DND-41 (cell line): Measurements from ENCODE around the gene MAGIX.

Experiments used
- EZH2 ChIP-seq: IDR thresholded peaks from 3 replicates; pipeline ENCODE4 v1.6.1; 2012; ENCODE audit warnings: borderline replicate concordance, low read depth, mild to moderate bottlenecking, moderate library complexity, low read length, inconsistent platforms; ENCODE audit not compliant: severe bottlenecking
- TF ChIP-seq, protein P1 (sequence below): IDR thresholded peaks from 2 replicates; pipeline ENCODE4 v1.5.1; 2012; ENCODE audit warnings: borderline replicate concordance, low read length, moderate library complexity, mild to moderate bottlenecking; ENCODE audit not compliant: poor library complexity, severe bottlenecking; ENCODE audit errors: extremely low read depth

DNA sequence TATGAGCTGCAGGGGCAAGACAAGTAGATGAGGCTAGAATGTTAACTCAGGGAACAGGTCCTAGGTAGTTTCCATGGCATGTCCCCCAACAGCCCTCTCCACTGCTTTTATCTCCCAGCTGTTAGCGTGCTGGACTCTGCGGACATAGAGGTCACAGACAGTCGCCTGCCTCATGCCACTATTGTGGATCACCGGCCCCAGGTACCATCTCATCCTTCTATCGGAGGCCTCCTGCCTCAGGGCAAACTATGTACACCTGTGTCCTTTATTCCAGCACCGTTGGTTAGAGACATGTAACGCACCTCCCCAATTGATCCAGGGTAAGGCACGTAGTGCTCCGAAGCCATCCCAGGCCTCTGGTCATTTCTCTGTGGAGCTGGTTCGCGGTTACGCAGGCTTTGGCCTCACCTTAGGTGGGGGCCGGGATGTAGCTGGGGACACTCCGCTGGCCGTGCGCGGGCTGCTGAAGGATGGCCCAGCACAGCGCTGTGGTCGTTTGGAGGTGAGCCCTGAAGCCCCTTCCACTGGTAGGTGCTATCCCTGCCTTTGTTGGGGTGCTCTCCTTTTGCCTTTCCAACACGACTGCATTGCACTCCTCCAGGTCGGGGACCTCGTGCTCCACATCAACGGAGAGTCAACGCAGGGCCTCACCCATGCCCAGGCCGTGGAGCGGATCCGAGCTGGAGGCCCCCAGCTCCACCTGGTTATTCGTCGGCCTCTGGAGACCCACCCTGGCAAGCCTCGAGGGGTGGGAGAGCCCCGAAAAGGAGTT is 2.2 kb downstream of the MAGIX start:
- TF ChIP-seq, protein P1, sequence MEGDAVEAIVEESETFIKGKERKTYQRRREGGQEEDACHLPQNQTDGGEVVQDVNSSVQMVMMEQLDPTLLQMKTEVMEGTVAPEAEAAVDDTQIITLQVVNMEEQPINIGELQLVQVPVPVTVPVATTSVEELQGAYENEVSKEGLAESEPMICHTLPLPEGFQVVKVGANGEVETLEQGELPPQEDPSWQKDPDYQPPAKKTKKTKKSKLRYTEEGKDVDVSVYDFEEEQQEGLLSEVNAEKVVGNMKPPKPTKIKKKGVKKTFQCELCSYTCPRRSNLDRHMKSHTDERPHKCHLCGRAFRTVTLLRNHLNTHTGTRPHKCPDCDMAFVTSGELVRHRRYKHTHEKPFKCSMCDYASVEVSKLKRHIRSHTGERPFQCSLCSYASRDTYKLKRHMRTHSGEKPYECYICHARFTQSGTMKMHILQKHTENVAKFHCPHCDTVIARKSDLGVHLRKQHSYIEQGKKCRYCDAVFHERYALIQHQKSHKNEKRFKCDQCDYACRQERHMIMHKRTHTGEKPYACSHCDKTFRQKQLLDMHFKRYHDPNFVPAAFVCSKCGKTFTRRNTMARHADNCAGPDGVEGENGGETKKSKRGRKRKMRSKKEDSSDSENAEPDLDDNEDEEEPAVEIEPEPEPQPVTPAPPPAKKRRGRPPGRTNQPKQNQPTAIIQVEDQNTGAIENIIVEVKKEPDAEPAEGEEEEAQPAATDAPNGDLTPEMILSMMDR: no peak
- no peak for TF ChIP-seq EZH2
